ENCODE measurements around the gene COMTD1.

DNA sequence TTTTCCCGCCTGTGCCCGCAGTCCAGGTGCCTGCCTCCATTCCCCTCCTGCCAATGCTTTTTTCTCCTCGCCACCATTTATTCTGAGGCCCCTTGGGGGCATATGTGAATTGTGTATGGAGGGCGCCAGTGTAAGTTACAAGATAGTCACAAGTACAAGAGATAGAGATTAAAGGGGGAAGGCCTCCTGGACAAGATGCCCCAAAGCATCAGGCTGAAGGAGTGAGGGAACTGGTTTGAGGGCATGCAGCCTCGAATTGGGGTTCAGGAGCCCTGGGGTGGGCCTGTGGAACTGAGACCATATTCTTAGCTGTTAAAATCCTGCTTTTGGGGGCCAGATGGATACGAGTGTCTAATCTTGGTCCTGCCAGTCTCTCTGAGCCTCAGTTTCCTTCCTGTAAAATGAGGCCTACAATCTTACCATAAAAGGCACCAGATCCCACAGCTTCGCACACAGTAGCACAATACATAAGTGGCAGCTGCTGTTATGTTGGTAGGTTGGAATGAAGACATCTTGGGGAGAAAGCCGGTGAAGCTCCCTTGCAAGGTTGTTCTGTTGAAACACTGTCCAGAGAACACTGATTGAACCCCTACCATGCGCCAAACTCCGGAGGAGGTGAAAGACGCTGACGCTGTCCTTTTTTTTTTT, 545 bp upstream of the COMTD1 start:
- TF ChIP-seq, protein P1, sequence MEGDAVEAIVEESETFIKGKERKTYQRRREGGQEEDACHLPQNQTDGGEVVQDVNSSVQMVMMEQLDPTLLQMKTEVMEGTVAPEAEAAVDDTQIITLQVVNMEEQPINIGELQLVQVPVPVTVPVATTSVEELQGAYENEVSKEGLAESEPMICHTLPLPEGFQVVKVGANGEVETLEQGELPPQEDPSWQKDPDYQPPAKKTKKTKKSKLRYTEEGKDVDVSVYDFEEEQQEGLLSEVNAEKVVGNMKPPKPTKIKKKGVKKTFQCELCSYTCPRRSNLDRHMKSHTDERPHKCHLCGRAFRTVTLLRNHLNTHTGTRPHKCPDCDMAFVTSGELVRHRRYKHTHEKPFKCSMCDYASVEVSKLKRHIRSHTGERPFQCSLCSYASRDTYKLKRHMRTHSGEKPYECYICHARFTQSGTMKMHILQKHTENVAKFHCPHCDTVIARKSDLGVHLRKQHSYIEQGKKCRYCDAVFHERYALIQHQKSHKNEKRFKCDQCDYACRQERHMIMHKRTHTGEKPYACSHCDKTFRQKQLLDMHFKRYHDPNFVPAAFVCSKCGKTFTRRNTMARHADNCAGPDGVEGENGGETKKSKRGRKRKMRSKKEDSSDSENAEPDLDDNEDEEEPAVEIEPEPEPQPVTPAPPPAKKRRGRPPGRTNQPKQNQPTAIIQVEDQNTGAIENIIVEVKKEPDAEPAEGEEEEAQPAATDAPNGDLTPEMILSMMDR (IDR thresholded peaks at IDR 0.05; ENCODE audit: insufficient read depth, low read length), result no peak
- TF ChIP-seq, protein P2, sequence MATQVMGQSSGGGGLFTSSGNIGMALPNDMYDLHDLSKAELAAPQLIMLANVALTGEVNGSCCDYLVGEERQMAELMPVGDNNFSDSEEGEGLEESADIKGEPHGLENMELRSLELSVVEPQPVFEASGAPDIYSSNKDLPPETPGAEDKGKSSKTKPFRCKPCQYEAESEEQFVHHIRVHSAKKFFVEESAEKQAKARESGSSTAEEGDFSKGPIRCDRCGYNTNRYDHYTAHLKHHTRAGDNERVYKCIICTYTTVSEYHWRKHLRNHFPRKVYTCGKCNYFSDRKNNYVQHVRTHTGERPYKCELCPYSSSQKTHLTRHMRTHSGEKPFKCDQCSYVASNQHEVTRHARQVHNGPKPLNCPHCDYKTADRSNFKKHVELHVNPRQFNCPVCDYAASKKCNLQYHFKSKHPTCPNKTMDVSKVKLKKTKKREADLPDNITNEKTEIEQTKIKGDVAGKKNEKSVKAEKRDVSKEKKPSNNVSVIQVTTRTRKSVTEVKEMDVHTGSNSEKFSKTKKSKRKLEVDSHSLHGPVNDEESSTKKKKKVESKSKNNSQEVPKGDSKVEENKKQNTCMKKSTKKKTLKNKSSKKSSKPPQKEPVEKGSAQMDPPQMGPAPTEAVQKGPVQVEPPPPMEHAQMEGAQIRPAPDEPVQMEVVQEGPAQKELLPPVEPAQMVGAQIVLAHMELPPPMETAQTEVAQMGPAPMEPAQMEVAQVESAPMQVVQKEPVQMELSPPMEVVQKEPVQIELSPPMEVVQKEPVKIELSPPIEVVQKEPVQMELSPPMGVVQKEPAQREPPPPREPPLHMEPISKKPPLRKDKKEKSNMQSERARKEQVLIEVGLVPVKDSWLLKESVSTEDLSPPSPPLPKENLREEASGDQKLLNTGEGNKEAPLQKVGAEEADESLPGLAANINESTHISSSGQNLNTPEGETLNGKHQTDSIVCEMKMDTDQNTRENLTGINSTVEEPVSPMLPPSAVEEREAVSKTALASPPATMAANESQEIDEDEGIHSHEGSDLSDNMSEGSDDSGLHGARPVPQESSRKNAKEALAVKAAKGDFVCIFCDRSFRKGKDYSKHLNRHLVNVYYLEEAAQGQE (IDR thresholded peaks at IDR 0.05; ENCODE audit: insufficient replicate concordance, low read depth), result no peak
- no peak for TF ChIP-seq POLR2AphosphoS5 (IDR thresholded peaks at IDR 0.05; ENCODE audit: low read depth)
- TF ChIP-seq GABPA (IDR thresholded peaks at IDR 0.05; ENCODE audit: low read depth), result no peak

Data from HL-60 (cell line).